Measurements from ENCODE around the gene CEBPA.

Gene CEBPA

DNA sequence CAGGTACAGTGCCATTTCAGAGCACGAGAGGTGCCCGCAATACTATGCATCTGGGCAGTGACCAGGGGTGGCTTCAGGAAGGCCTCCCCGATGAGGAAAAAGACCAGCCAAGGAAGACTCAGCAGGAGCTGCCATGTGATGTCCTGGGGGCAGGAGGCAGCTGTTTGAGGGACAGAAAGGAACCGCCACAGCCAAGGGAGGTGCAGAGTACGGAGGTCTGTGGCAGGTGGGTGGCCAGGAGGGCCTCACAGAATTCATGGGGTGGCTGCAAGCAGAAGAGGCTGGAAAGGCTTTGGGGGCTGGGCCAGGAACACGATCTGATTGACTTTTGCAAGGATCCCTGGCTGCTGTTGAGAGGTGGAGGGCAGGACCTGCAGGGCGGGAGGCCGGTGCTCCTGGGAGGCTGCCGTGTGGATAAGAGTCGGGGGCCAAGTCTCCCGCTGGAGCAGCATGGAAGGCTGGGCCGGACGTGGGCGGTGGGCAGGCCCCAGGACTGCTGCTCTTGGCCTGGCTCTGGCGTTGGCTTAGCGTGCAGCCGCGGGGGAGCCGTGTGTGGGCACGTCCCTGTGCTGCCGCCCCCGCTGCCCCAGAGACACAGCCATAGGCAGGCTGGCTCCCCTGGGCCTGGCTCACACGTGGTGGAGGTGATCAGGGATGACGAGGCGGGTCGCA lies 29.1 kb downstream of the CEBPA start:
- ATAC-seq (ENCODE audit: insufficient read depth, low read depth): no peak
- Histone ChIP-seq H3K9ac (ENCODE audit: low read depth, low read length) (no peak overlapping the region), H3K36me3 (ENCODE audit: insufficient read depth, low read length) (no peaks in the 10 kb centered on the region), H2AFZ (ENCODE audit: low read depth, low read length) (no peak overlapping the region), H3K27ac (ENCODE audit: low read length) (no peak overlapping the region), H4K20me1 (ENCODE audit: insufficient read depth, low read length) (no peaks in the 10 kb centered on the region; the same call in 1 of the 2 replicates), H3K4me1 (ENCODE audit: insufficient read depth, low read length) (no peaks in the 10 kb centered on the region), H3K9me3 (ENCODE audit: insufficient read depth, low read length, severe bottlenecking) (no peaks in the 10 kb centered on the region), H3K27me3 (ENCODE audit: insufficient read depth, low read length, poor library complexity) (no peaks in the 10 kb centered on the region), H3K79me2 (ENCODE audit: insufficient read depth, low read length) (no peaks in the 10 kb centered on the region), H3K4me3 (ENCODE audit: low read depth in 1 of 2, low read length in 2 of 2) (no peak overlapping the region), H3K4me2 (ENCODE audit: insufficient read depth, low read length) (no peak overlapping the region)
- no peak for TF ChIP-seq EZH2 (IDR thresholded peaks at IDR 0.05; ENCODE audit: borderline replicate concordance, low read depth, low read length, severe bottlenecking)
- TF ChIP-seq, protein P1, sequence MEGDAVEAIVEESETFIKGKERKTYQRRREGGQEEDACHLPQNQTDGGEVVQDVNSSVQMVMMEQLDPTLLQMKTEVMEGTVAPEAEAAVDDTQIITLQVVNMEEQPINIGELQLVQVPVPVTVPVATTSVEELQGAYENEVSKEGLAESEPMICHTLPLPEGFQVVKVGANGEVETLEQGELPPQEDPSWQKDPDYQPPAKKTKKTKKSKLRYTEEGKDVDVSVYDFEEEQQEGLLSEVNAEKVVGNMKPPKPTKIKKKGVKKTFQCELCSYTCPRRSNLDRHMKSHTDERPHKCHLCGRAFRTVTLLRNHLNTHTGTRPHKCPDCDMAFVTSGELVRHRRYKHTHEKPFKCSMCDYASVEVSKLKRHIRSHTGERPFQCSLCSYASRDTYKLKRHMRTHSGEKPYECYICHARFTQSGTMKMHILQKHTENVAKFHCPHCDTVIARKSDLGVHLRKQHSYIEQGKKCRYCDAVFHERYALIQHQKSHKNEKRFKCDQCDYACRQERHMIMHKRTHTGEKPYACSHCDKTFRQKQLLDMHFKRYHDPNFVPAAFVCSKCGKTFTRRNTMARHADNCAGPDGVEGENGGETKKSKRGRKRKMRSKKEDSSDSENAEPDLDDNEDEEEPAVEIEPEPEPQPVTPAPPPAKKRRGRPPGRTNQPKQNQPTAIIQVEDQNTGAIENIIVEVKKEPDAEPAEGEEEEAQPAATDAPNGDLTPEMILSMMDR (IDR thresholded peaks at IDR 0.05; ENCODE audit: borderline replicate concordance, extremely low read depth, low read length, poor library complexity, severe bottlenecking): no peak
- DNase-seq: no peak

DNA sequence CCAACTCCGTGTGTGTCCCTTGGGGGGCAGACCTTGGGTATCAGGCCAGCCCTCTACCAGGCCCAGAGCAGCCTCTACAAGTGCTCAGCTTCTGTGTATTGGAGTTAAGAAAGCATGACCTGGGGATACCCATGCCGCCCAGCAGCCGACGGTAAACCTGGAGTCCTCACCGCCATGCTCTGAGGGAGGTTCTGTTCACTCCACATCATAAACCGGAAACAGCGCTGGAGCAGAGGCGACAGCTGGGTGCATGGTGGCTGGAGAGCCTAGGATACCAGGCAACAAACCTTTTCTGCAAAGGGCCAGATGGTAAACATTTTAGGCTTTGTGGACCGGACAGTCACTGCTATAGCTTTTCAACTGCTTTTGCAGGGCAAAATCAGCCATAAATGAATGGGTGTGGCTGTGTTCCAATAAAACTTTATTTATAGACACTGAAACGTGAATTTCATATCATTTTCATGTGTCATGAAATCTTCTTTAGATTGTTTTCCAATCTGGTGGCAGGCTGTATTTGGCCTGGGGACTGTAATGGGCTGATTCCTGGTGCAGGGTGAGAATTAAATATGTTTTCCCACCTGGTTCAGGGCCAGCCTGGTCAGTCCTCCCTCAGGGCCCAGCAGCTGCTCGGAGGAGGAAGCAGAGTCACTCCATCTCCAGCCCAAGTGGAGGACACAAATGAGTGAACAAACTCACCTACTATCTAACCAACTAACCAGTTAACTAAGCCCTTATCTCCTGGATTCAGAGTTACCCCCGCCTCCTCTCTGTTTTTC lies 30.9 kb downstream of the CEBPA start:
- H3K4me1 ChIP-seq (ENCODE audit: insufficient read depth, low read length): no peaks in the 10 kb centered on the region
- no peak overlapping the region for H3K9ac ChIP-seq (ENCODE audit: low read depth, low read length)
- no peak overlapping the region for H3K4me3 ChIP-seq (ENCODE audit: low read depth in 1 of 2, low read length in 2 of 2)
- ATAC-seq (ENCODE audit: insufficient read depth, low read depth) (no peak), DNase-seq (no peak)
- H4K20me1 ChIP-seq (ENCODE audit: insufficient read depth, low read length): no peaks in the 10 kb centered on the region; the same call in 1 of the 2 replicates
- no peaks in the 10 kb centered on the region for H3K9me3 ChIP-seq (ENCODE audit: insufficient read depth, low read length, severe bottlenecking)
- H3K79me2 ChIP-seq (ENCODE audit: insufficient read depth, low read length): no peaks in the 10 kb centered on the region
- no peak overlapping the region for H3K27ac ChIP-seq (ENCODE audit: low read length)
- TF ChIP-seq, protein P1 (IDR thresholded peaks at IDR 0.05; ENCODE audit: borderline replicate concordance, extremely low read depth, low read length, poor library complexity, severe bottlenecking): no peak
- TF ChIP-seq EZH2 (IDR thresholded peaks at IDR 0.05; ENCODE audit: borderline replicate concordance, low read depth, low read length, severe bottlenecking): no peak
- no peak overlapping the region for H2AFZ ChIP-seq (ENCODE audit: low read depth, low read length)
- no peaks in the 10 kb centered on the region for H3K27me3 ChIP-seq (ENCODE audit: insufficient read depth, low read length, poor library complexity)
- no peak overlapping the region for H3K4me2 ChIP-seq (ENCODE audit: insufficient read depth, low read length)
- H3K36me3 ChIP-seq (ENCODE audit: insufficient read depth, low read length): no peaks in the 10 kb centered on the region

DNA sequence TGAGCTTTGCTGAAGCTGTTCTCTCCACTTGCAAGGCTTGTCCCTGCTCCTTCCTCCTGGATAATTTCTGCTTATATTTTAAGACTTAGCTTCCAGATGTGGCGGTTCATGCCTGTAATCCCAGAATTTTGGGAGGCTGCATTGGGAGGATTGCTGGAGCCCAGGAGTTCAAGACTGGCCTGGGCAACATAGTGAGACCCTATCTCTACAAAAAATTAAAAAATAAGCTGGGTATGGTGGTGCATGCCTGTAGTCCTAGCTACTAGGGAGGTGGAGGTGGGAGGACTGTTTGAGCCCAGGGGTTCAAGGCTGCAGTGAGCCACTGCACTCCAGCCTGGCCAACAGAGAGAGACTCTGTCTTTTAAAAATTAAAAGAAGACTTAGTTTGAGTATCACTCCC lies 31.6 kb downstream of the CEBPA start:
- H3K4me3 ChIP-seq (ENCODE audit: low read depth in 1 of 2, low read length in 2 of 2): no peak overlapping the region
- H3K4me2 ChIP-seq (ENCODE audit: insufficient read depth, low read length): no peak overlapping the region
- H2AFZ ChIP-seq (ENCODE audit: low read depth, low read length): no peak overlapping the region
- TF ChIP-seq, protein P1 (IDR thresholded peaks at IDR 0.05; ENCODE audit: borderline replicate concordance, extremely low read depth, low read length, poor library complexity, severe bottlenecking): no peak
- TF ChIP-seq EZH2 (IDR thresholded peaks at IDR 0.05; ENCODE audit: borderline replicate concordance, low read depth, low read length, severe bottlenecking): no peak
- H3K9me3 ChIP-seq (ENCODE audit: insufficient read depth, low read length, severe bottlenecking): no peaks in the 10 kb centered on the region
- no peaks in the 10 kb centered on the region; the same call in 1 of the 2 replicates for H4K20me1 ChIP-seq (ENCODE audit: insufficient read depth, low read length)
- ATAC-seq (ENCODE audit: insufficient read depth, low read depth) (no peak), DNase-seq (no peak)
- H3K4me1 ChIP-seq (ENCODE audit: insufficient read depth, low read length): no peaks in the 10 kb centered on the region
- no peaks in the 10 kb centered on the region for H3K79me2 ChIP-seq (ENCODE audit: insufficient read depth, low read length)
- no peaks in the 10 kb centered on the region for H3K27me3 ChIP-seq (ENCODE audit: insufficient read depth, low read length, poor library complexity)
- no peak overlapping the region for H3K27ac ChIP-seq (ENCODE audit: low read length)
- H3K9ac ChIP-seq (ENCODE audit: low read depth, low read length): no peak overlapping the region
- no peaks in the 10 kb centered on the region for H3K36me3 ChIP-seq (ENCODE audit: insufficient read depth, low read length)
